GM12892 (cell line): ENCODE data around the gene NCAN.

Source experiments
- POLR2A ChIP-seq: IDR thresholded peaks from 2 replicates; pipeline ENCODE4 v1.6.1; 2011; ENCODE audit warnings: low read depth, low read length, control low read depth
- POLR2AphosphoS5 ChIP-seq: IDR thresholded peaks from 2 replicates; pipeline ENCODE4 v1.6.1; 2011; ENCODE audit warnings: low read depth, low read length, control low read depth
- TAF1 ChIP-seq: IDR thresholded peaks from 2 replicates; pipeline ENCODE4 v1.6.1; 2011; ENCODE audit warnings: low read depth, mild to moderate bottlenecking, control low read depth, low read length, borderline replicate concordance

DNA sequence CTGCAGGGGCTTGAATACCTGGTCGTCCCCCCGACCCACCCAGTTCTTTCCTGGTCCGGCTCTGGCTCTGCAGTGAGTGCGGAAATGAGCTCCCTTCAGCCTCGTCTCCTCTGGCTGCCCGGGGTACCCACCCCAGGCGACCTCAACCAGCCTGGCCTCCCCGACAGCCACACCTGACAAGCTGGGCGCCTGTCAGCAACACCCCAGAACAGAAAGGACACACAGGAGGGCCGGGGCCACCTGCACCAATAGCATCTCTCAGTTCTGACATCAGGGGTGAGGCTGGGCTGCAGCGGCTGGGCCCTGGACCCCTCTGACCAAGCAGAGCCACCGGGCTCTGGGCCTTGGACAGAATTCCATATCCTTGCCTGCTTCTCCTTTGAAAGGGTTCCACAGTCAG lies 88.9 kb downstream of the NCAN start:
- TF ChIP-seq TAF1, result no peak
- TF ChIP-seq POLR2A, result no peak
- no peak for TF ChIP-seq POLR2AphosphoS5
